Measurements from ENCODE around the gene DNAH2.

DNAH2 gene, protein sequence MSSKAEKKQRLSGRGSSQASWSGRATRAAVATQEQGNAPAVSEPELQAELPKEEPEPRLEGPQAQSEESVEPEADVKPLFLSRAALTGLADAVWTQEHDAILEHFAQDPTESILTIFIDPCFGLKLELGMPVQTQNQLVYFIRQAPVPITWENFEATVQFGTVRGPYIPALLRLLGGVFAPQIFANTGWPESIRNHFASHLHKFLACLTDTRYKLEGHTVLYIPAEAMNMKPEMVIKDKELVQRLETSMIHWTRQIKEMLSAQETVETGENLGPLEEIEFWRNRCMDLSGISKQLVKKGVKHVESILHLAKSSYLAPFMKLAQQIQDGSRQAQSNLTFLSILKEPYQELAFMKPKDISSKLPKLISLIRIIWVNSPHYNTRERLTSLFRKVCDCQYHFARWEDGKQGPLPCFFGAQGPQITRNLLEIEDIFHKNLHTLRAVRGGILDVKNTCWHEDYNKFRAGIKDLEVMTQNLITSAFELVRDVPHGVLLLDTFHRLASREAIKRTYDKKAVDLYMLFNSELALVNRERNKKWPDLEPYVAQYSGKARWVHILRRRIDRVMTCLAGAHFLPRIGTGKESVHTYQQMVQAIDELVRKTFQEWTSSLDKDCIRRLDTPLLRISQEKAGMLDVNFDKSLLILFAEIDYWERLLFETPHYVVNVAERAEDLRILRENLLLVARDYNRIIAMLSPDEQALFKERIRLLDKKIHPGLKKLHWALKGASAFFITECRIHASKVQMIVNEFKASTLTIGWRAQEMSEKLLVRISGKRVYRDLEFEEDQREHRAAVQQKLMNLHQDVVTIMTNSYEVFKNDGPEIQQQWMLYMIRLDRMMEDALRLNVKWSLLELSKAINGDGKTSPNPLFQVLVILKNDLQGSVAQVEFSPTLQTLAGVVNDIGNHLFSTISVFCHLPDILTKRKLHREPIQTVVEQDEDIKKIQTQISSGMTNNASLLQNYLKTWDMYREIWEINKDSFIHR (N-terminal part only)

DNA sequence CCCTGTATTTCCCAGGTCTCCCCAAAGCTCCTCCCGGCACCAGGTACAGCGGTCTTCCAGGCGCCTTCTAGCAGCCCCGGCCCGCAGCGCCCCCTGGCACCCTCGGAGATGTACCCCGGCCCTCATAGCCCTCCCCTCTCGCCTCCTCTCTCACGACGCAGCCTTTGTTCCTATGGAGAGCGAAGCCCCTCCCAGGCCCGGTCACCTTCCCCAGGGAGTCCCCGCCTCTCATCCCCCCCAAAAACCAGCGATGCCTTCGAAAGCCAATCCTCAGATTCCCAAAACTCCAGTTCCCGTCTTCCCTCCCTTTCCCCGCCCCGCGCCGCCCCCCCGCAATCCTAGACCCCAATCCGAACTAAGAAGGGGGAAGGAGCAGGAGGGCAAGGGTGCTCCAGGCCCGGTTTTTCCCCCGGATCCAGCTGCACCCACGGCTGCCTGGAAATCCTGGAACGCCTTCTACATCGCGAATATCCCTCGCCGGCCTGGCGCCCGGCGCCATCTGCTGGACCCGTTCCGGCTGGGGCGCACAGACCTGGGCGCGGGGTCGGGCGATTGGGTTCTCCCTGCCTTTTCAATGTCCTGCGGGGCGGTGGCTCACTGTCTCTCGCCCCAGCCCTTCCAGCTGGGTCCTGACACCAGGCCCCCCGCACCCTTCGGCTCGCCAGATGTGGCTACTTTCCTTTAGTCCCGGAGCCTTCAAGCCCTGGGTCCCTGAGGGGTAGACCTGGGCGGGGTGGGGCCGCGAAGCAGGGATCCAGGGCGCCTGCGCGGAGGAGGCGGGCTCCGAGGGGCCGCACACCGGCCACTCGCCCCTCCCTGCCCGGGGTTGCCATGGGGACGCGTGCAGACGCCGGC, at the start of gene DNAH2:
Gene DNAH2, plus strand, starts transcription at position 844 of the 855 bp plus-strand sequence. CDS start 1,991 bp downstream, outside the sequence.
- TF ChIP-seq, protein P1, sequence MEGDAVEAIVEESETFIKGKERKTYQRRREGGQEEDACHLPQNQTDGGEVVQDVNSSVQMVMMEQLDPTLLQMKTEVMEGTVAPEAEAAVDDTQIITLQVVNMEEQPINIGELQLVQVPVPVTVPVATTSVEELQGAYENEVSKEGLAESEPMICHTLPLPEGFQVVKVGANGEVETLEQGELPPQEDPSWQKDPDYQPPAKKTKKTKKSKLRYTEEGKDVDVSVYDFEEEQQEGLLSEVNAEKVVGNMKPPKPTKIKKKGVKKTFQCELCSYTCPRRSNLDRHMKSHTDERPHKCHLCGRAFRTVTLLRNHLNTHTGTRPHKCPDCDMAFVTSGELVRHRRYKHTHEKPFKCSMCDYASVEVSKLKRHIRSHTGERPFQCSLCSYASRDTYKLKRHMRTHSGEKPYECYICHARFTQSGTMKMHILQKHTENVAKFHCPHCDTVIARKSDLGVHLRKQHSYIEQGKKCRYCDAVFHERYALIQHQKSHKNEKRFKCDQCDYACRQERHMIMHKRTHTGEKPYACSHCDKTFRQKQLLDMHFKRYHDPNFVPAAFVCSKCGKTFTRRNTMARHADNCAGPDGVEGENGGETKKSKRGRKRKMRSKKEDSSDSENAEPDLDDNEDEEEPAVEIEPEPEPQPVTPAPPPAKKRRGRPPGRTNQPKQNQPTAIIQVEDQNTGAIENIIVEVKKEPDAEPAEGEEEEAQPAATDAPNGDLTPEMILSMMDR (IDR thresholded peaks at IDR 0.05; ENCODE audit: borderline replicate concordance, insufficient read depth, low read depth, low read length) = peak; percentile 45
- H3K4me3 ChIP-seq (ENCODE audit: low read depth, low read length) = peak within 1 kb of the TSS; percentile 12

DNA sequence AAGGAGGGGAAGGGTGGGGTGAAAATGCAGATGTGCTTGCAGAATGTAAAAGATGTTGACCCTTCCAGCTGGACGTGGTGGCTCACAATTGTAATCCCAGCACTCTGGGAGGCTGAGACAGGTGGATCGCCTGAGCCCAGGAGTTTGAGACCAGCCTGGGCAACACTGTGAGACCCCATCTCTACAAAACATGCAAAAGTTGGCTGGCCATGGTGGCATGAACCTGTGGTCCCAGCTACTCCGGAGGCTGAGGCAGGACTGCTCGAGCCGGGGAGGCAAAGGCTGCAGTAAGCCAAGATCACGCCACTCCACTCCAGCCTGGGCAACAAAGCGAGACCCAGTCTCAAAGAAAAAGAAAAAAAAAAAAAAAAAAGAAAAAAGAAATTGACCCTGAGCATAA, 49.1 kb upstream of the DNAH2 start:
- TF ChIP-seq, protein P1 (IDR thresholded peaks at IDR 0.05; ENCODE audit: borderline replicate concordance, insufficient read depth, low read depth, low read length) = no peak
- no peak overlapping the region for H3K4me3 ChIP-seq (ENCODE audit: low read depth, low read length)

DNA sequence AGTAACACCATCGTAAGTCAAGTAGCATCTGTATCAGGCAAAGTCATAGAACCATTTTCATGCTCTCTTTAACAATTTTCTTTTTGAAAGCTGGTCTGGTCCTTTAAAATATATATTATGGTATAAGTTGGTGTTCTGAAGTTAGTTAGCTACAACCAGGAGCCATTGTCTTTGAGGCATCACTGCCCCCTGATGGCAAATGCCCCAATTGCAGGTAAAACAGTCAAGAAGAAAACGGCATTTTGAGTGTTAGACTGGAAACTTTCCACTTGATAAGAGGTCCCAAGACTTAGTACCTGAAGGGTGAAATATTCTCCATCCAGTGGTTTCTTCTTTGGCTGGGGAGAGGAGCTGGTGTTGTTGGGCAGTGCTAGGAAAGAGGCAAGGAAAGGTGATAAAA, 44.3 kb upstream of the DNAH2 start:
- no peak overlapping the region for H3K4me3 ChIP-seq (ENCODE audit: low read depth, low read length)
- TF ChIP-seq, protein P1 (IDR thresholded peaks at IDR 0.05; ENCODE audit: borderline replicate concordance, insufficient read depth, low read depth, low read length) = peak; percentile 49; the same call in 1 of the 2 replicates

DNA sequence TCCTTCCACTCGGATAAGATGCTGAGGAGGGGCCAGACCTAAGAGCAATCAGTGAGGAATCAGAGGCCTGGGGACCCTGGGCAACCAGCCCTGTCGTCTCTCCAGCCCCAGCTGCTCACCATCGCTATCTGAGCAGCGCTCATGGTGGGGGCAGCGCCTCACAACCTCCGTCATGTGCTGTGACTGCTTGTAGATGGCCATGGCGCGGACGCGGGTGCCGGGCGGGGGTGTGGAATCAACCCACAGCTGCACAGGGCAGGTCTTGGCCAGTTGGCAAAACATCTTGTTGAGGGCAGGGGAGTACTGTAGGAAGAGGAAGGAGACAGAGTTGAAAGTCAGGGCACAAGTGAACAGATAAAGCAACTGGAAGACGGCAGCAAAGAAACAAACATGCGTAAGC, 42.6 kb upstream of the DNAH2 start:
- TF ChIP-seq, protein P1 (IDR thresholded peaks at IDR 0.05; ENCODE audit: borderline replicate concordance, insufficient read depth, low read depth, low read length) = no peak
- H3K4me3 ChIP-seq (ENCODE audit: low read depth, low read length) = no peak overlapping the region

DNA sequence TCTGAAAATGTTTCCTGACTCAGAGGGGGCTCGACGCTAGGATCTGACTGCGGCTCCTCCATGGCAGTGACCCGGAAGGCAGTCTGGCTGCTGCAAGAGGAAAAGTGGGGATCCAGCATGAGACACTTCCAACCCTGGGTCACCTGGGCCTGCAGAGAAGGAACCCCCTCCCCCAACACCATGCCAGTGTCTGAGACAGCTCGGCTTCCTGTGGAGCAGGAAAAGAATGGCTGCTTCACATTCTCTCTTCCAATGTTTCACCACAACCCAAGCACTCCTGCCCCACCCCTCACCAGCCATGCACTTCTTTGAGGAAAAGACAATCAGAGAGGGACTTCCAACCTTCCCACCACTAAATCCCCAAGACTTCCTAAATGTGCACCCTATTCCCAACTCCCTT, 41.0 kb upstream of the DNAH2 start:
- H3K4me3 ChIP-seq (ENCODE audit: low read depth, low read length) = no peak overlapping the region
- TF ChIP-seq, protein P1 (IDR thresholded peaks at IDR 0.05; ENCODE audit: borderline replicate concordance, insufficient read depth, low read depth, low read length) = no peak

DNA sequence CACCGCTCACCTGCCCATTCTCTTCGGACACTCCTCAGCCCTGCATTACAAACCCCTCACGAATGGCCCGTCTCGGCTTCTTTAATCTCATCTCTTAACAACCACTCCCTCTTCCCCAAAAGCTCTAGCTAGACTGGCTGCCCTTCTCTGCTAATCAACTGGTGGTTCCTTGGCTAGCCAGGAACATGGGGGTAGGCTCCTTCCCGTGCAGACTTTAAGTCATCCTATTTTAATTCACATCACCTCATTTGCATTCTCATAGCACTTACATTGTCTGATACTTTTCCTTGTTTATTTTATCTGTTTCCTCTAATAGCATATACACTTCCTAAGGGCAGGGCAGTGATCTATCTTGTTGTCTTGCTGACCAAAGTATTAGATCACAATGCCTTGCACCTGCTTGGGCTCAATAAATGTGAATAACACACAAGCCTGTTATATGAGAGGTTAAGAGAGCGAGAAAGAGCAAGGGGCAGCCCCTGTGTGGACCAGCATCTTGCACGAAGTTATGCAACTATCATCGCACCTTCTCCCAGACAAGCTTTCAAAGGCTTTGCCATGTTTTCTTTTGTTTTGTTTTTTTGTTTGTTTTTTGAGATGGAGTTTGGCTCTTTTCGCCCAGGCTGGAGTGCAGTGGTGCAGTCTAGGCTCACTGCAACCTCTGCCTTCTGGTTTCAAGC, 40.0 kb upstream of the DNAH2 start:
- no peak overlapping the region for H3K4me3 ChIP-seq (ENCODE audit: low read depth, low read length)
- TF ChIP-seq, protein P1 (IDR thresholded peaks at IDR 0.05; ENCODE audit: borderline replicate concordance, insufficient read depth, low read depth, low read length) = no peak
